K562 (cell line): Measurements from ENCODE around the gene IL1RN. TPM values are rescaled to one million over a fixed set of nuclear protein-coding genes. Genes with fewer than 3 reads are reported as not detected.

Source experiments
- AFF1 ChIP-seq, 2 experiments: fragments of 450-650 bp; IDR thresholded peaks; 2 replicates each; pipeline ENCODE4 v1.6.1; 2018; ENCODE audit warnings: mild to moderate bottlenecking in 2 of 2, low read depth in 1 of 2; ENCODE audit not compliant: partially characterized antibody in 2 of 2
- ATF1 ChIP-seq, 2 experiments: fragments of 450-650 bp in 1 of 2; IDR thresholded peaks; 2 replicates each; pipeline ENCODE4 v1.6.1; 2016; ENCODE audit warnings: missing compliant biosample characterization in 1 of 2, missing genetic modification characterization in 1 of 2
- CHD7 ChIP-seq: fragments of 200-600 bp; sonication (generic); IDR thresholded peaks from one replicate; pipeline ENCODE4 v1.6.1; 2012; ENCODE audit warnings: mild to moderate bottlenecking, low read depth, low read length, inconsistent platforms
- E2F4 ChIP-seq: sonication (generic); formaldehyde crosslinking; IDR thresholded peaks from 2 replicates; pipeline ENCODE4 v1.8.0; 2022; ENCODE audit warnings: mild to moderate bottlenecking, low read depth, missing genetic modification reagents
- EGR1 ChIP-seq: fragments of 450-650 bp; conservative IDR thresholded peaks from 2 replicates; pipeline ENCODE4 v1.6.1; 2017; ENCODE audit warnings: mild to moderate bottlenecking
- ELF2 ChIP-seq: fragments of 250-450 bp; sonication (Bioruptor Pico); IDR thresholded peaks from 2 replicates; pipeline ENCODE4 v1.5.0; 2021; ENCODE audit warnings: mild to moderate bottlenecking
- HNRNPL ChIP-seq: fragments of 200-400 bp; formaldehyde crosslinking; IDR thresholded peaks from 2 replicates; pipeline ENCODE4 v1.6.1; 2017; ENCODE audit warnings: low read depth, mild to moderate bottlenecking, low read length
- PTBP1 ChIP-seq: fragments of 200-400 bp; formaldehyde crosslinking; IDR thresholded peaks from 2 replicates; pipeline ENCODE4 v1.6.1; 2017; ENCODE audit warnings: low read depth, low read length
- SLC30A9 ChIP-seq: fragments of 250-450 bp; sonication (Bioruptor Pico); IDR thresholded peaks from 2 replicates; pipeline ENCODE4 v1.8.0; 2022; ENCODE audit warnings: mild to moderate bottlenecking, moderate library complexity
- ZNF175 ChIP-seq: fragments of 200-800 bp; sonication (Bioruptor generic); IDR thresholded peaks from 2 replicates; pipeline ENCODE4 v1.6.1; 2016; ENCODE audit warnings: low read depth, mild to moderate bottlenecking, missing genetic modification characterization, missing compliant biosample characterization
- polyA plus RNA-seq, 8 experiments: library from polyadenylated mRNA; depleted of rRNA in 4 of 8; stranded (reverse) in 5 of 8; unstranded in 3 of 8; fragments of >200 nt; fragmentation: Nextera tagmentation in 2 of 8; fragmentation: Illumina TruSeq in 1 of 8; extraction: Ambion mirVana in 2 of 8; extraction: Trizol in 1 of 8; gene quantifications; 2 replicates each; pipeline versions ENCODE4 v1.2.1 to v1.2.3, GENCODE V29; 2011 to 2014; ENCODE audit warnings: inconsistent platforms in 1 of 8, missing spikeins in 1 of 8
- total RNA-seq, 7 experiments: library from RNA; depleted of rRNA in 6 of 7; stranded (reverse); fragments of >200 nt in 6 of 7; fragmentation: Illumina TruSeq in 2 of 7; extraction: Trizol in 2 of 7; gene quantifications; 2 replicates each; pipeline versions ENCODE4 v1.2.1 to v1.2.3, GENCODE V29; 2011 to 2021; ENCODE audit warnings: low replicate concordance in 1 of 7

Gene IL1RN
- total and polyA plus RNA-seq, 9 of the 15 experiments (the other 6 are each of a cell fraction or from before 2014, with no cell fraction given) = 0.13 TPM; not detected in 8

GRCh38 chr2:113167115-113167932 lies 39.9 kb downstream of the IL1RN start (continued):
- TF ChIP-seq AFF1 (IDR thresholded peaks at IDR 0.05; ENCODE audit: low read depth in 1 of 2, partially characterized antibody in 2 of 2) (no peak), ATF1 (CRISPR knock-in tag; IDR thresholded peaks at IDR 0.05) (no peak), ATF1 (tag; IDR thresholded peaks at IDR 0.05) (peak; percentile 32; the same call in 1 of the 2 replicates), ELF2 (CRISPR knock-in tag) (no peak), ZNF175 (CRISPR knock-in tag) (0 out of 2 replicates have a peak, but pooled peaks have one; percentile 29), CHD7 (no peak), HNRNPL (no peak), EGR1 (no peak), E2F4 (CRISPR knock-in tag) (no peak), SLC30A9 (CRISPR knock-in tag) (no peak), PTBP1 (no peak)
